Transverse colon (tissue), 4 donors: ENCODE measurements around the gene CAMTA1. TPM values are rescaled to one million over a fixed set of nuclear protein-coding genes. Genes with fewer than 3 reads are reported as not detected.

Source experiments
- DNase-seq: peaks from one replicate; pipeline ENCODE4 v3.0.0-alpha.2; 2019
- H3K27ac ChIP-seq, 4 donors: fragments of 200-600 bp; sonication (generic); 2 replicates each; pipeline ENCODE4 v1.5.1; 2016 to 2018; ENCODE audit warnings: inconsistent platforms in 4 of 4
- H3K27me3 ChIP-seq: fragments of 200-600 bp; sonication (generic); 2 replicates; pipeline ENCODE4 v1.5.1; 2017; ENCODE audit warnings: inconsistent platforms
- H3K36me3 ChIP-seq, 4 donors: fragments of 200-600 bp; sonication (generic); 2 replicates each; pipeline ENCODE4 v1.5.1; 2017 to 2019; ENCODE audit warnings: inconsistent platforms in 4 of 4
- H3K4me1 ChIP-seq, 4 donors: fragments of 200-600 bp; sonication (generic); 2 replicates each; pipeline ENCODE4 v1.5.1; 2017 to 2020; ENCODE audit warnings: inconsistent platforms in 4 of 4
- H3K4me3 ChIP-seq, 4 donors: fragments of 200-600 bp; sonication (generic); 1 replicate in 1 of 4; 2 replicates in 3 of 4; pipeline versions ENCODE4 v1.5.1 to v1.6.1; 2017 to 2019; ENCODE audit warnings: inconsistent platforms in 4 of 4
- H3K9me3 ChIP-seq, 2 donors: fragments of 200-600 bp; sonication (generic); 2 replicates each; pipeline ENCODE4 v1.5.1; 2017 to 2019; ENCODE audit warnings: inconsistent platforms in 2 of 2
- CTCF ChIP-seq, 5 experiments: fragments of 200-600 bp in 3 of 5; fragments of 450-650 bp in 2 of 5; sonication (generic) in 3 of 5; IDR thresholded peaks; 1 replicate in 2 of 5; 2 replicates in 3 of 5; pipeline ENCODE4 v1.5.1; 2016 to 2017; ENCODE audit warnings: antibody characterized with exemption in 5 of 5, inconsistent platforms in 3 of 5, mild to moderate bottlenecking in 2 of 5, moderate library complexity in 1 of 5
- EP300 ChIP-seq: sonication (generic); formaldehyde crosslinking; IDR thresholded peaks from one replicate; pipeline ENCODE4 v1.6.1; 2017; ENCODE audit warnings: antibody characterized with exemption, low read depth
- POLR2A ChIP-seq: fragments of 450-650 bp; IDR thresholded peaks from one replicate; pipeline ENCODE4 v1.6.1; 2016; ENCODE audit warnings: antibody characterized with exemption, mild to moderate bottlenecking, moderate library complexity
- POLR2AphosphoS5 ChIP-seq, 3 donors: sonication (generic); formaldehyde crosslinking; IDR thresholded peaks; one replicate each; pipeline ENCODE4 v1.6.1; 2016; ENCODE audit warnings: antibody characterized with exemption in 3 of 3
- WGBS, 2 donors: methylation state at CpG; one replicate each; pipeline ENCODE4 v1.1.5; 2018; ENCODE audit warnings: low coverage in 1 of 2; 5-methylcytosine and 5-hydroxymethylcytosine counted together
- in situ Hi-C, 4 donors: fragments of 200-750 bp; cut with MboI; loops; one replicate each; pipeline versions ENCODE4 v1.15.0 to v1.15.1; 2017; ENCODE audit warnings: low sequenced_read_pairs in 3 of 4, low pct_ligation_motif_present in 1 of 4, low pct_unique_long_range_greater_than_20kb in 1 of 4
- intact Hi-C: fragments of 100-400 bp; cut with DNase I; formaldehyde crosslinking; loops from one replicate; pipeline ENCODE4 v1.15.1; 2023; ENCODE audit warnings: low total_unique reads
- total RNA-seq, 4 donors: library from RNA; depleted of rRNA; stranded (reverse); fragments of >200 nt; gene quantifications; one replicate each; pipeline ENCODE4 v1.1.0, GENCODE V29; 2016

CAMTA1 gene
- total RNA-seq, 4 donors from 2014 or later, result 93.8 to 268 (median 130) TPM

DNA sequence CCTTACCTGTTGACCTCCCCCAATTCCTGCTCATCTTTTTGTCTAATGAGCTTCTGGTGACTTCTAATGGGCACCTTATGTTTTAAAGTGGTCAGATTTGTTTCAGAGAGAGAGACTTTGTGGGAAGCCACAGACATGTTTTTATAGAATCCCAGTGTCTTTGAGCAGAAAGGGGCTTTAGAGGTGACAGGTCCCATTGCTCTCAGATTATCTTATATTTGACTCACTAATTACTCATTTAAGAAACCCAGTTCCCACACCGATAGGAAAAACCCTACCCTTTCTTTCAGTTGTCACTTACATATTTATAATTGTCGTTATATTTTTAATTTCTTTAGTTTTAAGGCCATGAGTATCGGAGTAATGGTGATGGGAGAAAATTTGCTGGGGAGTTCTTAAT, 215.5 kb downstream of the CAMTA1 start:
- WGBS, 2 donors, result 67 to 86% methylated on average over 1 to 3 of the region's 3 CpGs
- no peaks in the 10 kb centered on the region for H3K36me3 ChIP-seq
- H3K27me3 ChIP-seq, result no peaks in the 10 kb centered on the region
- intact Hi-C loops (no loop called here), in situ Hi-C loops (no loop called here)
- H3K9me3 ChIP-seq, result no peaks in the 10 kb centered on the region
- no peak for TF ChIP-seq EP300
- TF ChIP-seq POLR2AphosphoS5 (IDR thresholded peaks at IDR 0.05), result no peak
- TF ChIP-seq POLR2A, result no peak
- TF ChIP-seq CTCF (IDR thresholded peaks at IDR 0.05), result no peak
- H3K4me3 ChIP-seq, result no peak overlapping the region
- no peak overlapping the region for H3K27ac ChIP-seq
- no peak for DNase-seq
- no peaks in the 10 kb centered on the region for H3K4me1 ChIP-seq

DNA sequence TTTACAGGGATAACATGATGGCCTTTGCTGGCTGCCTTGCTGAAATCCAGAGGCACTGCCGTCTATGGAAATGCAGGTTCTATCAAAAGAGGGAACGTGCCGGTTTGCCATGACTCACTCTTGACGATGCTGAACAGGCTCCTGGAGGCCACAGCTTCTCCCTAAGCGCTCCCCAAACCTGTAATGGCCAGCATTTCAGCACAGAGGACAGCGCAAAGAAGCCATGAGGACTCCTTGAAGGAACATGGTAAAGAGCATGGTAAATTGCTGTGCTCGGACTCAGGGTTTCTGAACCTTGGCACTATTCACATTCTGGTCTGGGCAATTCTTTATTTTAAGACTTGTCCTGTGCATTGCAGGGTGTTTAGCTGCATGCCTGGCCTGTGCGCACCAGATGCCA, 217.5 kb downstream of the CAMTA1 start:
- Histone ChIP-seq H3K9me3 (no peaks in the 10 kb centered on the region), H3K36me3 (no peaks in the 10 kb centered on the region), H3K27me3 (no peaks in the 10 kb centered on the region), H3K4me1 (no peaks in the 10 kb centered on the region), H3K27ac (no peak overlapping the region), H3K4me3 (no peak overlapping the region)
- DNase-seq, result no peak
- in situ Hi-C loops (no loop called here), intact Hi-C loops (no loop called here)
- TF ChIP-seq CTCF (IDR thresholded peaks at IDR 0.05) (no peak), POLR2AphosphoS5 (IDR thresholded peaks at IDR 0.05) (no peak), POLR2A (no peak), EP300 (no peak)
- 84% methylated on average over 8 of the region's 8 CpGs; no CpG with 5 or more reads in 1 of the 2 donors for WGBS, 2 donors

DNA sequence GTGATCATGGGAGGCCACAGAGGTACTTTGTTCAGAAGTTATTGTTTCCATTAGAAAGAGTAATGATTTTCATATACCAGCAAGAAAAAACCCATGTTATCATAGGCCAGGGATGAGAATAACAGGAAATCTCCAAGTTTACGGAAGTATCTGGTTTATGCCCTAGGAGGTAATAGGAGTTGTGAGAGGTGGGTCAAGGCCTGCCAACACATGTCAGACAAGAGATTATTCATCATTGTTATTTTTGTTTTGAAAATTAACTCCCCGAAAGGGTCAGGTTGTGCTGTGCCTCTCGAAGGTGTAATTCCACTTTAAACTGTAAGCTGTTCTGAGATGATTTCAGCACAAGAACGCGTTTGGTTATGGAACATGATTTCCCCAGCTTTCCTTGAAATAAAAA, 218.4 kb downstream of the CAMTA1 start:
- Histone ChIP-seq H3K27ac (no peak overlapping the region), H3K4me1 (no peaks in the 10 kb centered on the region), H3K27me3 (no peaks in the 10 kb centered on the region), H3K36me3 (no peaks in the 10 kb centered on the region), H3K9me3 (no peaks in the 10 kb centered on the region), H3K4me3 (no peak overlapping the region)
- in situ Hi-C loops, result no loop called here
- 77% methylated on average over 5 of the region's 5 CpGs; no CpG with 5 or more reads in 1 of the 2 donors for WGBS, 2 donors
- no peak for DNase-seq
- intact Hi-C loops, result no loop called here
- TF ChIP-seq EP300, result no peak
- TF ChIP-seq POLR2A, result no peak
- no peak for TF ChIP-seq POLR2AphosphoS5 (IDR thresholded peaks at IDR 0.05)
- no peak for TF ChIP-seq CTCF (IDR thresholded peaks at IDR 0.05)

GRCh38 chr1:7004181-7004580, 218.9 kb downstream of the CAMTA1 start:
- Histone ChIP-seq H3K27me3 (no peaks in the 10 kb centered on the region), H3K4me1 (no peaks in the 10 kb centered on the region), H3K27ac (no peak overlapping the region), H3K9me3 (no peaks in the 10 kb centered on the region), H3K4me3 (no peak overlapping the region), H3K36me3 (no peaks in the 10 kb centered on the region)
- DNase-seq, result no peak
- TF ChIP-seq POLR2A (no peak), CTCF (IDR thresholded peaks at IDR 0.05) (no peak), EP300 (no peak), POLR2AphosphoS5 (IDR thresholded peaks at IDR 0.05) (no peak)
- 75 to 100% methylated on average over 1 of the region's 1 CpG for WGBS, 2 donors
- in situ Hi-C loops (no loop called here), intact Hi-C loops (no loop called here)
